Testis (tissue), 3 donors: ENCODE data around the gene TXNRD3. TPM values are rescaled to one million over a fixed set of nuclear protein-coding genes. Genes with fewer than 3 reads are reported as not detected.

Source experiments
- DNase-seq: peaks from one replicate; pipeline ENCODE4 v3.0.0-alpha.2; 2019
- H3K27ac ChIP-seq, 2 donors: fragments of 200-600 bp; sonication (generic); one replicate each; pipeline ENCODE4 v1.5.1; 2019
- H3K27me3 ChIP-seq: fragments of 200-600 bp; sonication (generic); one replicate; pipeline ENCODE4 v1.5.1; 2019
- H3K36me3 ChIP-seq: fragments of 200-600 bp; sonication (generic); one replicate; pipeline ENCODE4 v1.5.1; 2017; ENCODE audit warnings: low read depth; ENCODE audit errors: missing control alignments
- H3K4me1 ChIP-seq: fragments of 200-600 bp; sonication (generic); one replicate; pipeline ENCODE4 v1.5.1; 2019
- H3K4me3 ChIP-seq, 2 donors: fragments of 200-600 bp; sonication (generic); one replicate each; pipeline ENCODE4 v1.5.1; 2017 to 2019
- H3K9me3 ChIP-seq: fragments of 200-600 bp; sonication (generic); one replicate; pipeline ENCODE4 v1.5.1; 2017
- POLR2A ChIP-seq: fragments of 450-650 bp; IDR thresholded peaks from one replicate; pipeline ENCODE4 v1.6.1; 2017; ENCODE audit warnings: antibody characterized with exemption, mild to moderate bottlenecking, moderate library complexity
- WGBS, 2 donors: methylation state at CpG; one replicate each; pipeline ENCODE4 v1.1.5; 2018; 5-methylcytosine and 5-hydroxymethylcytosine counted together
- intact Hi-C: fragments of 100-400 bp; cut with DNase I; formaldehyde crosslinking; loops from one replicate; pipeline ENCODE4 v1.15.1; 2023; ENCODE audit warnings: low total_unique reads
- polyA plus RNA-seq: library from polyadenylated mRNA; stranded (reverse); fragments of 350-450 nt; fragmentation: Illumina TruSeq; extraction: RNeasy Lipid Tissue Mini Kit (QIAGEN cat#74804); gene quantifications from one replicate; pipeline ENCODE4 v1.2.3, GENCODE V29; 2014; ENCODE audit warnings: low read depth, low replicate concordance; ENCODE audit not compliant: insufficient read depth
- total RNA-seq, 2 donors: library from RNA; depleted of rRNA; stranded (reverse); fragments of >200 nt; gene quantifications; one replicate each; pipeline ENCODE4 v1.2.3, GENCODE V29; 2016
- TF ChIP-seq, protein P1 (sequence below), 3 experiments: fragments of 450-650 bp in 2 of 3; fragments of 200-600 bp in 1 of 3; sonication (generic) in 1 of 3; IDR thresholded peaks; one replicate each; pipeline ENCODE4 v1.5.1; 2016 to 2019; ENCODE audit warnings: antibody characterized with exemption in 3 of 3, mild to moderate bottlenecking in 2 of 3, moderate library complexity in 1 of 3

TXNRD3 gene
- total and polyA plus RNA-seq, 3 donors from 2014 or later: 25.7 to 67.9 (median 34.3) TPM

DNA sequence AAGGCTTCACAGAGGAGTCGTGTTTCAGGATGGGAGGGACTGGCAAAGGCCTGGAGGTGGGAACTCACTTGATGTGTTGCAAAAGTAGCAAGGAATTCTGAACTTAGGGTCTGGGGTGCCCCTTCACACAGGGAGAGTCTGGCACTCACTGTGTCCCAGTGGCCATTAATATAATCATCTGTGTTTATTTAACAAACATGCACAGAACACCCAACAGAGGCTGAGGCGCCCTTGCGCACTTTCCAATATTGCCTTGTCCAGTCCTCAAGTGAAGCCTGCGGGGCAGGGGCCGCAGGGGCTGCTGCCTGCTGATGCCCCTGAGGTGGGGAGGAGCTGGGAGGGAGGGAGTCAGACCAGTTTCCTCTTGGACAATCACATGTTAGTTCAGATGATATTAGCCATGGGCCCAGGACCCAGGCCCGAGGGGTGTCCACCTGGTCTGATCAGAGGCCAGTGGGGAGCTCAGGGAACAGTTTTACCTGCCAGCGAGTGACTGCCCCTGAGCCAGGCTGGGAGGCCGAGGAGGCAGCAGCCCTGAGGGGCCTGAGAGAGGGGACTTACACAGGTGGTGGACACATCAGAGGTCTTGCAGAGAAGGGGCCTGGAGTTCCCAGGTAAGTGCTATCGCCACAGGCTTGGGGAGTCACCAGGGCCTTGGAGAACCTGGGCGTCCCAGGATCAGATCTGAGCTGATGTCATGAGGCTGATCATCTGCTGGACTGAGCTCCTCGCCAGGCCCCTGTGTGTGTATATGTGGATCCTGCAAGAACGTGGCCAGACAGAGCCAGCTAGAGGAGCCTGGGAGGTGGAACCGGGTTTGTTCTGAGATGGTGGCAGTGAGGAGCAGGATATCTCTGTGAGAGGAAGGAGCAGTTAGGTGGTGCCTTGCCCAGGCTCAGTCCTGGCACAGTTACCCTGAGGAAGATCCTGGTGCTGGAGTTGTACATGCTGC, 13.8 kb upstream of the TXNRD3 start:
- Histone ChIP-seq H3K36me3 (no peaks in the 10 kb centered on the region), H3K4me1 (no peaks in the 10 kb centered on the region), H3K9me3 (no peaks in the 10 kb centered on the region), H3K27ac (no peak overlapping the region), H3K4me3 (no peak overlapping the region), H3K27me3 (no peaks in the 10 kb centered on the region)
- no peak for TF ChIP-seq POLR2A
- TF ChIP-seq, protein P1, sequence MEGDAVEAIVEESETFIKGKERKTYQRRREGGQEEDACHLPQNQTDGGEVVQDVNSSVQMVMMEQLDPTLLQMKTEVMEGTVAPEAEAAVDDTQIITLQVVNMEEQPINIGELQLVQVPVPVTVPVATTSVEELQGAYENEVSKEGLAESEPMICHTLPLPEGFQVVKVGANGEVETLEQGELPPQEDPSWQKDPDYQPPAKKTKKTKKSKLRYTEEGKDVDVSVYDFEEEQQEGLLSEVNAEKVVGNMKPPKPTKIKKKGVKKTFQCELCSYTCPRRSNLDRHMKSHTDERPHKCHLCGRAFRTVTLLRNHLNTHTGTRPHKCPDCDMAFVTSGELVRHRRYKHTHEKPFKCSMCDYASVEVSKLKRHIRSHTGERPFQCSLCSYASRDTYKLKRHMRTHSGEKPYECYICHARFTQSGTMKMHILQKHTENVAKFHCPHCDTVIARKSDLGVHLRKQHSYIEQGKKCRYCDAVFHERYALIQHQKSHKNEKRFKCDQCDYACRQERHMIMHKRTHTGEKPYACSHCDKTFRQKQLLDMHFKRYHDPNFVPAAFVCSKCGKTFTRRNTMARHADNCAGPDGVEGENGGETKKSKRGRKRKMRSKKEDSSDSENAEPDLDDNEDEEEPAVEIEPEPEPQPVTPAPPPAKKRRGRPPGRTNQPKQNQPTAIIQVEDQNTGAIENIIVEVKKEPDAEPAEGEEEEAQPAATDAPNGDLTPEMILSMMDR (IDR thresholded peaks at IDR 0.05): no peak
- 90 to 92% methylated on average over 10 to 13 of the region's 13 CpGs for WGBS, 2 donors
- no peak for DNase-seq
- intact Hi-C loops: no loop called here

DNA sequence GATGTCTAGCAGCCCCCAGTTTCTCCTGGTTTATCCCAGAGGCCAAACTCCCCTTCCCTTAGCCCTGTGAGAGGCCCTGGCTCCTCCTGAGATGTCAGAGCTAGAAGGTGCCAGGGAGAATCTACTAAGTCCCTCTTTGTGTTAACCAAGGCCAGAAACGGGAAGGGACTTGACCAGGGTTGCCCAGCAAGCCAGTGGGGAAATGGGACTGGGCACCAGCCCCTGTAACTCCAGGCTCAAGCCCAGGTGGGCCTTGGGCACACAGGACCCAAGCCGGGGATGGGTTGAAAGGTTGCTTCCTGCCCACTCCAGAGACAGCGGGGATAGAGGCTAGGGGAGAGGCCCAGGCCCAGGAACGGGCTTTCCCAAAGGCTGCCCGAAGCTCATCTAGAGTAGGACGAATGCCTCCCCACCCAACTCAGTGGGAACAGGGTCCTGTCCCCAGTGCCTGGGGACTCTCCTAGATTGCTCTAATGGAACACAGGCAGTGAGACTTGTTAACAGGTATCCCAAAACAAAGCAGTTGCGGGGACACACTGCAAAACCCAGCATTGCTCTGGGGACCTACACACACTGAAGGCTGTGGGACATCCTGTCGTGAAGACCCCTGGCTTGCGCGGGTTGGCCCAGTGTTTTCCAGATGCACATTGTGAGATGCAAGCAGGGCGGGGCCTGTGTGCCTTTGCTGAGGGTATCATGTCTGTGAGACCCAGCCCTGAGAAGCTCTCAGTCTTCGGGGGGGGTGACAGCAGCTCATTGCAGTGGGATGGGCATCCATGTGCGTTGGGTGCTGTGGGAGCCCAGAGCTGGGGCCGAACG, 12.9 kb upstream of the TXNRD3 start:
- Histone ChIP-seq H3K4me3 (no peak overlapping the region), H3K27ac (no peak overlapping the region), H3K36me3 (no peaks in the 10 kb centered on the region), H3K9me3 (no peaks in the 10 kb centered on the region), H3K27me3 (no peaks in the 10 kb centered on the region), H3K4me1 (no peaks in the 10 kb centered on the region)
- TF ChIP-seq, protein P1 (IDR thresholded peaks at IDR 0.05): no peak
- TF ChIP-seq POLR2A: no peak
- intact Hi-C loops: no loop called here
- WGBS, 2 donors: 91 to 94% methylated on average over 10 to 15 of the region's 15 CpGs
- DNase-seq: no peak

DNA sequence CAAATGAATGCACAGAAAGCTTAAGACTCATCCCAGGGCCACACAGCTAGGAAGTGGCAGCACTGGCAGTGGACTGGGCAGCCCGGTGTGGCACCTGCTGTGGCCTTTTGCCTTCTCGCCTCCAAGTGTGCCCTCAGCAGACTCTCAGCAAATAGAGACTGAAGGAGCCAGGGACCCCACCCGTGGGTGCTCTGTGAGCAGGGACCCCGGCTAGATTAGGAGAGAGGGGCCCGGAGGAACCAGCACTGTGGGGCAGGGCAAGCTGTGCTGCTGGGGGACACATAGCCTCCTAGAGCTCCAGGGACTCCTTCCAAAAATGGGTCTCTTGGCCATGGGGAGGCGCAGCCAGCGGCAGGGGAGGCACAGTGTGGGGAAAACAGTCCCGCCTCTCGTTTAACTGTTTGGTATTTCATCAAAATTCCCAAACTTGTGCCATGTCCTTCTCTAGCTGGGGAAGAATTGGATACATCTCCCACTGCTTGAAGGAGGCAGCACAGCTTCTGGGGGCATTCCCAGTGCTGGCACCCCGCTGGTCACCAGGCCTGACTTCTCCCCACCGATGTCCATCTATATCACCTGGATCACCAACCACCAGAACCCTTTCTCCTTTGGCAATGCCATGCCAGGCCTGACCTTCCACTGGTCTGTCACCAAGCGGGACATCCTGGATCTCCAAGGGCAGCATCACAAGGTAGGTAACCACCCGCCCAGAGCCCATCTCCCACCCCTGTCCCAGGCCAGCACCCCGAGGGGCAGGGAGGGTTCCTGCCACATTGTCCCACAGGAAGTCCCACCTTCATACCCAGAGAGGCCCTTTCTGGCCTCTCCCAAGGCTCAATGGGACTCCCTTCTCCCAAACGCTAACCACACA, 12.0 kb upstream of the TXNRD3 start:
- WGBS, 2 donors: 89 to 96% methylated on average over 14 to 15 of the region's 15 CpGs
- Histone ChIP-seq H3K4me3 (no peak overlapping the region), H3K27me3 (no peaks in the 10 kb centered on the region), H3K9me3 (no peaks in the 10 kb centered on the region), H3K27ac (no peak overlapping the region), H3K36me3 (no peaks in the 10 kb centered on the region), H3K4me1 (no peaks in the 10 kb centered on the region)
- no peak for DNase-seq
- no peak for TF ChIP-seq POLR2A
- TF ChIP-seq, protein P1 (IDR thresholded peaks at IDR 0.05): no peak
- intact Hi-C loops: no loop called here

DNA sequence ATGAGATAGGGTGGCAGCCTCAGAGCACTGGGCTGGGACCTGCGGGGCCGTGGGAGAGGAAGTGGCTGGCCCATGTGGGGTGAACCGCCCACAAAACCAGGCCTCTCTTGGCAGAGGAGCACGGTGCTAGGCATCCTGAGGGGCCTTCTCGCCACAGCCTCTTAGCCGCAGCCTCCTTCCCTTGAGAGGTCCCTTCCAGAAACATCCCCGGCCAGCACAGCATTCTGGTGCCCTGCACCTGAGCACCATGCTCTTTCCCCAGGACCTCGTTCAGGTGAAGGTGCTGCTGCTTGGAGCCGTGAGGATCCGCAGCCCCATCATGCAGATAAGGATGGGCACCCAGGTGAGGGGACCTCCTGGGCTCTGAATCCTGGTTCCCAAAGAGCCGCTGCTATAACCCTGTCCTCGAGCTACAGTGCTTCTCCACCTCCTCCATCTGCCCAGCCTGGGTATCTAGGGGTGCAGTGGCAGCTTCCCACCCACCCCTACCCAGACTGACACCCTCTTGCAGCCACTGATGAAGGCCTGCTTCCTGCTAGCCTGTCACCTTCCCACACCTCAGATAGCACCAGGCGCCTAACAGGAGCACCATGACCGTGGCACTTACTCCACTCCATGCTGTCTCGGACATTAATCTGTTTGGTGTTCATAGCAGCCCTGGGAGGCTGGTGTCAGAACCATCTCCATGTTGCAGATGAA, 11.2 kb upstream of the TXNRD3 start:
- DNase-seq: no peak
- intact Hi-C loops: no loop called here
- Histone ChIP-seq H3K4me1 (no peaks in the 10 kb centered on the region), H3K27ac (no peak overlapping the region), H3K36me3 (no peaks in the 10 kb centered on the region), H3K27me3 (no peaks in the 10 kb centered on the region), H3K4me3 (no peak overlapping the region), H3K9me3 (no peaks in the 10 kb centered on the region)
- WGBS, 2 donors: 87 to 93% methylated on average over 12 to 15 of the region's 15 CpGs
- TF ChIP-seq POLR2A: no peak
- TF ChIP-seq, protein P1 (IDR thresholded peaks at IDR 0.05): no peak
